Measurements from ENCODE around the gene CPPED1.

The CPPED1 gene

GRCh38 chr16:12784076-12784475 is 19.6 kb downstream of the CPPED1 start:
- H3K4me3 ChIP-seq (ENCODE audit: low read depth, low read length) = no peak overlapping the region
- no peak for DNase-seq (ENCODE audit: low read depth, low spot score)
- in situ Hi-C loops (cut with HindIII; ENCODE audit: low sequenced_read_pairs) = no loop called here
- TF ChIP-seq, protein P1, sequence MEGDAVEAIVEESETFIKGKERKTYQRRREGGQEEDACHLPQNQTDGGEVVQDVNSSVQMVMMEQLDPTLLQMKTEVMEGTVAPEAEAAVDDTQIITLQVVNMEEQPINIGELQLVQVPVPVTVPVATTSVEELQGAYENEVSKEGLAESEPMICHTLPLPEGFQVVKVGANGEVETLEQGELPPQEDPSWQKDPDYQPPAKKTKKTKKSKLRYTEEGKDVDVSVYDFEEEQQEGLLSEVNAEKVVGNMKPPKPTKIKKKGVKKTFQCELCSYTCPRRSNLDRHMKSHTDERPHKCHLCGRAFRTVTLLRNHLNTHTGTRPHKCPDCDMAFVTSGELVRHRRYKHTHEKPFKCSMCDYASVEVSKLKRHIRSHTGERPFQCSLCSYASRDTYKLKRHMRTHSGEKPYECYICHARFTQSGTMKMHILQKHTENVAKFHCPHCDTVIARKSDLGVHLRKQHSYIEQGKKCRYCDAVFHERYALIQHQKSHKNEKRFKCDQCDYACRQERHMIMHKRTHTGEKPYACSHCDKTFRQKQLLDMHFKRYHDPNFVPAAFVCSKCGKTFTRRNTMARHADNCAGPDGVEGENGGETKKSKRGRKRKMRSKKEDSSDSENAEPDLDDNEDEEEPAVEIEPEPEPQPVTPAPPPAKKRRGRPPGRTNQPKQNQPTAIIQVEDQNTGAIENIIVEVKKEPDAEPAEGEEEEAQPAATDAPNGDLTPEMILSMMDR (IDR thresholded peaks at IDR 0.05; ENCODE audit: low read depth, low read length) = no peak

GRCh38 chr16:12781777-12782176 is 21.9 kb downstream of the CPPED1 start:
- in situ Hi-C loops (cut with HindIII; ENCODE audit: low sequenced_read_pairs) = no loop called here
- DNase-seq (ENCODE audit: low read depth, low spot score) = no peak
- H3K4me3 ChIP-seq (ENCODE audit: low read depth, low read length) = no peak overlapping the region
- TF ChIP-seq, protein P1 (IDR thresholded peaks at IDR 0.05; ENCODE audit: low read depth, low read length) = no peak

DNA sequence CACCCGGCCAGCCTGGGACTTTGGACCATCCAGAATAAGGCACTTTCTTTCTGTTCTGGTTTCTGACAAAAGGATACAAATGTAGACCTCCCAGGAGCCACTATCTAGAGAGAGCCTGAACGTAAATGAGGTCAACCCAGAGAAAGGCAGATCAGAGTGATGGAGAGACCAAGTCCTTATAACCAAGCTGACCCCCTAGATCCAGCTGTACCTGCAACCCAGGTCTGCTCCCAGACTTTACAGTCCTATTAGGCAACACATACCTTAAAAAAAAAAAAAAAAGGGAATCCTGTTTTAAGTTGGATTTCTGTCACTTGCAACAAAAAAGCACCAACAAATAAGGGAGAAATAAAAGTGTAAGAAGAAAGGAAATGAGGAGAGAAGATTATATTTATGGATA is 23.2 kb downstream of the CPPED1 start:
- in situ Hi-C loops (cut with HindIII; ENCODE audit: low sequenced_read_pairs) = no loop called here
- no peak overlapping the region for H3K4me3 ChIP-seq (ENCODE audit: low read depth, low read length)
- no peak for DNase-seq (ENCODE audit: low read depth, low spot score)
- TF ChIP-seq, protein P1 (IDR thresholded peaks at IDR 0.05; ENCODE audit: low read depth, low read length) = no peak

DNA sequence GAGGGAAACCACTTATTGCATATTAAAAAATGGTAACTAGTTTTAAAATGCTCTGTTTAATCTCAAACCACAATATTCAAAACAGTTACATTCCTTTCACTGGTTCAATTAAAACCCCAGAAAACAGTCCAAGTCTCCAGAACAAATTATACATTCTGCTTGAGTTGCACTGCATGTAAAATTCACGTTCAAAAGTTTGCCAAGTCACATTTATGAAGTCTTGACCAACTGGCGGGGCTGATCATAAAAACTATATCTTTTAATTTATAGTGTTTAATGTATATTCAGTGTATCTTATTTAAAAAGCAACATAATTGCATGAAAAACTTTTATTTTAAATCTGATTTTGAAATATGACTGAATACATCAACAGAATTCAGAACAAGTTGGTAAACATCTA is 25.0 kb downstream of the CPPED1 start:
- no peak for DNase-seq (ENCODE audit: low read depth, low spot score)
- TF ChIP-seq, protein P1 (IDR thresholded peaks at IDR 0.05; ENCODE audit: low read depth, low read length) = no peak
- H3K4me3 ChIP-seq (ENCODE audit: low read depth, low read length) = no peak overlapping the region
- in situ Hi-C loops (cut with HindIII; ENCODE audit: low sequenced_read_pairs) = no loop called here

GRCh38 chr16:12775656-12776236 is 27.9 kb downstream of the CPPED1 start:
- no peak overlapping the region for H3K4me3 ChIP-seq (ENCODE audit: low read depth, low read length)
- no peak for DNase-seq (ENCODE audit: low read depth, low spot score)
- TF ChIP-seq, protein P1 (IDR thresholded peaks at IDR 0.05; ENCODE audit: low read depth, low read length) = no peak
- in situ Hi-C loops (cut with HindIII; ENCODE audit: low sequenced_read_pairs) = no loop called here

DNA sequence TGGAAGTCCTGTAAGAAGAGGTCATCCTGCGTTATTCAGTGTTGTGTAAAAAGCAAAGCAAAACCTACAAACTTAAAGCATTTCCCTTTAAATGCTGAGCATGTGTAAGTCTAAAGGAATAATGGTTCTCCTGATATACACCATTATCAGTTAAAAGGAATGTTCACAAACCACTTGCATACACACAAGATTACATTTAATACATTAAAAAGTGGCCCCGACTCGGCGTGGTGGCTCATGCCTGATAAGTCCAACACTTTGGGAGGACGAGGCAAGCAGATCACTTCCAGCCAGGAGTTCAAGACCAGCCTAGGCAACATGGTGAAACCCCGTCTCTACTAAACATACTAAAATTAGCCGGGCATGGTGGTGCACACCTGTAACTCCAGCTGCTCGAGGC is 30.5 kb downstream of the CPPED1 start:
- H3K4me3 ChIP-seq (ENCODE audit: low read depth, low read length) = no peak overlapping the region
- DNase-seq (ENCODE audit: low read depth, low spot score) = no peak
- in situ Hi-C loops (cut with HindIII; ENCODE audit: low sequenced_read_pairs) = no loop called here
- TF ChIP-seq, protein P1 (IDR thresholded peaks at IDR 0.05; ENCODE audit: low read depth, low read length) = no peak

Data from astrocyte of the spinal cord (primary cell).